Neural progenitor cell (in vitro differentiated cells): ENCODE data around the gene ANKRD13C.

Source experiments
- CTCF ChIP-seq: fragments of 200-600 bp; sonication (generic); IDR thresholded peaks from 2 replicates; pipeline ENCODE4 v1.5.1; 2017; ENCODE audit warnings: antibody characterized with exemption, mild to moderate bottlenecking
- EZH2 ChIP-seq: fragments of 200-600 bp; sonication (generic); IDR thresholded peaks from 2 replicates; pipeline ENCODE4 v1.6.1; 2017; ENCODE audit warnings: antibody characterized with exemption, mild to moderate bottlenecking, moderate library complexity
- EZH2phosphoT487 ChIP-seq: fragments of 200-600 bp; sonication (generic); IDR thresholded peaks from 2 replicates; pipeline ENCODE4 v1.6.1; 2017; ENCODE audit warnings: antibody characterized with exemption

DNA sequence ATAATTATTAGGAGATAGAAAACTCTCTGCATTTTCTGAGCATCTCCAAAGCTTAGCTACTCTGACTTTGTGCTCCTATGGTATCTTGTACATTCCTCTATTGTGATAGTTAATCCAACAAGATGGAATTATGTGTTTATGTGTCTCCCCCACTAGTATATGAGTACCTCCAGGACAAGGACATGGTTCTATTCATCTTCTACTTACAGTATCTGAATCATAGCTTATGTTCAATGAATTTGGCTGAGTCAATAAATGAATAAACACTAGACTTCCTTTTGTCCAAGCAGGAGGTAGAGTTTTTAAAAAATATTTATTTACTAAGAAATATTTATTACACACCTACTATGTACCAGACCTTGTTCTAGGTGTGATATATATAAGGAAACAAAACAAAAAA, 38.1 kb upstream of the ANKRD13C start:
- TF ChIP-seq CTCF, result no peak
- TF ChIP-seq EZH2phosphoT487, result no peak
- no peak for TF ChIP-seq EZH2
